ENCODE data around the gene VPS51. TPM values are rescaled to one million over a fixed set of nuclear protein-coding genes. Genes with fewer than 3 reads are reported as not detected.
"Not testable (repeated sequence)": the region's sequence is repeated elsewhere in the genome, so short reads cannot be mapped to it uniquely, and the experiment has no call there.

The VPS51 gene
- total RNA-seq, 1 experiment from 2014 or later: 59.6 TPM

GRCh38 chr11:65141896-65142494 is 46.0 kb downstream of the VPS51 start:
- Histone ChIP-seq H3K9me3 (replicated peaks) (peaks cover under 1% of the 10 kb centered on the region), H3K27me3 (no peaks in the 10 kb centered on the region), H3K27ac (no peak overlapping the region), H3K36me3 (no peaks in the 10 kb centered on the region), H3K4me3 (no peak overlapping the region), H3K4me1 (no peaks in the 10 kb centered on the region)
- DNase-seq: no peak

- no peak for DNase-seq
Measured at GRCh38 chr11:65147352-65148075, 51.5 kb downstream of the VPS51 start.

GRCh38 chr11:65148657-65149056 is 52.6 kb downstream of the VPS51 start:
- DNase-seq: no peak

More at GRCh38 chr11:65147352-65148075, 51.5 kb downstream of the VPS51 start:
- no peaks in the 10 kb centered on the region for H3K36me3 ChIP-seq
- peaks cover 5% of the 10 kb centered on the region; the same call in 1 of the 2 replicates for H3K9me3 ChIP-seq (replicated peaks)
- no peak overlapping the region for H3K27ac ChIP-seq
- no peak overlapping the region for H3K4me3 ChIP-seq
- peaks cover 11% of the 10 kb centered on the region; the same call in 1 of the 2 replicates for H3K4me1 ChIP-seq
- H3K27me3 ChIP-seq: no peaks in the 10 kb centered on the region

GRCh38 chr11:65150131-65150508 is 54.1 kb downstream of the VPS51 start:
- not testable (repeated sequence) for H3K36me3 ChIP-seq; DNase-seq; H3K9me3 ChIP-seq (replicated peaks); H3K27me3 ChIP-seq; H3K27ac ChIP-seq; H3K4me3 ChIP-seq
- peaks cover 11% of the 10 kb centered on the region; the same call in 1 of the 2 replicates for H3K4me1 ChIP-seq

More at GRCh38 chr11:65148657-65149056, 52.6 kb downstream of the VPS51 start:
- no peak overlapping the region for H3K27ac ChIP-seq
- H3K4me1 ChIP-seq: peaks cover 11% of the 10 kb centered on the region; the same call in 1 of the 2 replicates
- H3K9me3 ChIP-seq (replicated peaks): peaks cover 5% of the 10 kb centered on the region; the same call in 1 of the 2 replicates
- no peak overlapping the region for H3K4me3 ChIP-seq
- no peaks in the 10 kb centered on the region for H3K27me3 ChIP-seq
- H3K36me3 ChIP-seq: no peaks in the 10 kb centered on the region

- Histone ChIP-seq H3K4me1 (peaks cover 11% of the 10 kb centered on the region; the same call in 1 of the 2 replicates), H3K9me3 (replicated peaks) (peaks cover 5% of the 10 kb centered on the region; the same call in 1 of the 2 replicates), H3K36me3 (no peaks in the 10 kb centered on the region), H3K27ac (no peak overlapping the region), H3K27me3 (no peaks in the 10 kb centered on the region), H3K4me3 (no peak overlapping the region)
- peak; percentile 82 to 85 for DNase-seq
Measured at GRCh38 chr11:65150509-65151299, 54.7 kb downstream of the VPS51 start.

- Histone ChIP-seq H3K27ac (no peak overlapping the region), H3K27me3 (no peaks in the 10 kb centered on the region), H3K36me3 (no peaks in the 10 kb centered on the region), H3K9me3 (replicated peaks) (peaks cover 5% of the 10 kb centered on the region; the same call in 1 of the 2 replicates), H3K4me3 (no peak overlapping the region), H3K4me1 (peaks cover 11% of the 10 kb centered on the region; the same call in 1 of the 2 replicates)
- DNase-seq: no peak
Measured at GRCh38 chr11:65151331-65151899, 55.4 kb downstream of the VPS51 start.

GRCh38 chr11:65152122-65152521 is 56.1 kb downstream of the VPS51 start:
- Histone ChIP-seq H3K27me3 (no peaks in the 10 kb centered on the region), H3K27ac (no peak overlapping the region), H3K4me1 (peaks cover 11% of the 10 kb centered on the region; the same call in 1 of the 2 replicates), H3K36me3 (no peaks in the 10 kb centered on the region), H3K4me3 (no peak overlapping the region), H3K9me3 (replicated peaks) (peaks cover 4% of the 10 kb centered on the region; the same call in 1 of the 2 replicates)
- no peak for DNase-seq

GRCh38 chr11:65156256-65156655 is 60.2 kb downstream of the VPS51 start:
- no peaks in the 10 kb centered on the region for H3K4me1 ChIP-seq
- H3K36me3 ChIP-seq: no peaks in the 10 kb centered on the region
- no peak overlapping the region for H3K4me3 ChIP-seq
- H3K27ac ChIP-seq: no peak overlapping the region
- no peaks in the 10 kb centered on the region for H3K27me3 ChIP-seq
- no peaks in the 10 kb centered on the region for H3K9me3 ChIP-seq (replicated peaks)
- no peak for DNase-seq

GRCh38 chr11:65156926-65157325 is 60.9 kb downstream of the VPS51 start:
- H3K27me3 ChIP-seq: no peaks in the 10 kb centered on the region
- no peak overlapping the region for H3K27ac ChIP-seq
- no peaks in the 10 kb centered on the region for H3K36me3 ChIP-seq
- H3K4me3 ChIP-seq: no peak overlapping the region
- no peaks in the 10 kb centered on the region for H3K9me3 ChIP-seq (replicated peaks)
- no peaks in the 10 kb centered on the region for H3K4me1 ChIP-seq
- no peak for DNase-seq

- no peaks in the 10 kb centered on the region for H3K36me3 ChIP-seq
- H3K27me3 ChIP-seq: no peaks in the 10 kb centered on the region
- no peaks in the 10 kb centered on the region for H3K4me1 ChIP-seq
- H3K9me3 ChIP-seq (replicated peaks): no peaks in the 10 kb centered on the region
- DNase-seq: no peak
- no peak overlapping the region for H3K4me3 ChIP-seq
- no peak overlapping the region for H3K27ac ChIP-seq
Measured at GRCh38 chr11:65157336-65157735, 61.3 kb downstream of the VPS51 start.

- Histone ChIP-seq H3K27me3 (no peaks in the 10 kb centered on the region), H3K4me3 (no peak overlapping the region), H3K9me3 (replicated peaks) (no peaks in the 10 kb centered on the region), H3K4me1 (no peaks in the 10 kb centered on the region), H3K36me3 (no peaks in the 10 kb centered on the region), H3K27ac (no peak overlapping the region)
- DNase-seq: no peak
Measured at GRCh38 chr11:65159012-65159411, 63.0 kb downstream of the VPS51 start.

- Histone ChIP-seq H3K27me3 (no peaks in the 10 kb centered on the region), H3K27ac (no peak overlapping the region), H3K9me3 (replicated peaks) (no peaks in the 10 kb centered on the region), H3K36me3 (no peaks in the 10 kb centered on the region), H3K4me3 (no peak overlapping the region), H3K4me1 (no peaks in the 10 kb centered on the region; the same call in 1 of the 2 replicates)
- DNase-seq: no peak
Measured at GRCh38 chr11:65160643-65161042, 64.6 kb downstream of the VPS51 start.
